Prostate gland (tissue), 2 donors: Measurements from ENCODE around the gene ST6GALNAC4. TPM values are rescaled to one million over a fixed set of nuclear protein-coding genes. Genes with fewer than 3 reads are reported as not detected.

Experiments used
- DNase-seq: peaks from one replicate; pipeline ENCODE4 v3.0.0-alpha.2; 2019; ENCODE audit warnings: low spot score
- H3K27ac ChIP-seq, 2 donors: fragments of 200-600 bp; sonication (generic); 2 replicates each; pipeline ENCODE4 v1.5.1; 2017 to 2019
- H3K27me3 ChIP-seq: fragments of 200-600 bp; sonication (generic); replicated peaks from 2 replicates; pipeline ENCODE4 v1.5.1; 2019; ENCODE audit not compliant: insufficient read depth
- H3K36me3 ChIP-seq, 2 donors: fragments of 200-600 bp; sonication (generic); 1 replicate in 1 of 2; 2 replicates in 1 of 2; pipeline versions ENCODE4 v1.5.1 to v1.8.1; 2017 to 2019
- H3K4me1 ChIP-seq: fragments of 200-600 bp; sonication (generic); replicated peaks from 2 replicates; pipeline ENCODE4 v1.5.1; 2019
- H3K4me3 ChIP-seq, 2 donors: fragments of 200-600 bp; sonication (generic); 2 replicates each; pipeline ENCODE4 v1.5.1; 2017 to 2019
- H3K9me3 ChIP-seq: fragments of 200-600 bp; sonication (generic); 2 replicates; pipeline ENCODE4 v1.5.1; 2017
- CTCF ChIP-seq, 4 experiments: fragments of 200-600 bp in 2 of 4; fragments of 450-650 bp in 2 of 4; sonication (generic) in 2 of 4; IDR thresholded peaks; 1 replicate in 3 of 4; 2 replicates in 1 of 4; pipeline ENCODE4 v1.5.1; 2016 to 2019; ENCODE audit warnings: antibody characterized with exemption in 4 of 4, mild to moderate bottlenecking in 2 of 4, moderate library complexity in 2 of 4
- POLR2A ChIP-seq: fragments of 450-650 bp; IDR thresholded peaks from one replicate; pipeline ENCODE4 v1.6.1; 2016; ENCODE audit warnings: antibody characterized with exemption, mild to moderate bottlenecking
- POLR2AphosphoS5 ChIP-seq: sonication (generic); formaldehyde crosslinking; IDR thresholded peaks from one replicate; pipeline ENCODE4 v1.6.1; 2017; ENCODE audit warnings: antibody characterized with exemption
- WGBS: methylation state at CpG from one replicate; pipeline ENCODE4 v1.1.5; 2018; 5-methylcytosine and 5-hydroxymethylcytosine counted together
- intact Hi-C: fragments of 100-400 bp; cut with DNase I; formaldehyde crosslinking; loops from one replicate; pipeline ENCODE4 v1.14.2; 2022
- total RNA-seq, 2 donors: library from RNA; depleted of rRNA; stranded (reverse); fragments of >200 nt; gene quantifications; one replicate each; pipeline ENCODE4 v1.1.0, GENCODE V29; 2016

Gene ST6GALNAC4
- total RNA-seq, 2 donors from 2014 or later: 21.8 to 47.0 TPM

DNA sequence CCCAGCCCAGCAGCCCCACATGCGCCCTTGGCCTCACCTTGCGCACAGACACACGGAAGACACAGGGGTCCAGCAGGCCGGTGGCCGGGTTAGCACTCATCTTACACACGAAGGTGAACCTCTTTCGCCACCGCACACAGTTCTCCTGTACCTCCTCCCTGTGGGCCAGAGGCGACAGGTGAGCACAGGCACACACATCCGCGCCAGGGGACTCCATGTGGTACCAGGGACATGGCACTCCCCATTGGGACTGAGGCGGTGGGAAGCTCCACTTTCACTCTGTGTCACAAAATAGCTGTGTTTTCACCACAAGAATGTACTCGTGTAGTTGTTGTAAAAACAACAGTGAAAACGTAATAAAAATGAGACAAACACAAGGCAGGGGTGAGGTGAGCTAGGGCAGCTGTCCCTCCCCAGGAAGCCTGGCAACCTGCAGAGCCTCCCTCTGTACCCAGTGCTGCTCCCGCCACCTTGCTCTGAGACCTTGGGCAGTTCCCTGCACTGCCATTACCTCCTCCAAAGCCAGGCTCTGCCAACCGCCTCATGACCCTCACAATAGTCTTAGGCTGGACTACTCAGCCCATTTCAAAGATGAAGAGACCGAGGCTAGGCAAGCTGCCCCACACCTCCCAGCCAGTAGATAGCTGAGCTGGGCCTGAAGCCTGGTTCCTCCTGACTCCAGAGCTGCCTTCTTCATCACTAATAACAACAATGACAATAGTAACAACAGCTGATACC lies 37.1 kb upstream of the ST6GALNAC4 start:
- no peaks in the 10 kb centered on the region for H3K9me3 ChIP-seq
- 74% methylated on average over 17 of the region's 17 CpGs for WGBS
- no peak overlapping the region for H3K4me3 ChIP-seq
- H3K4me1 ChIP-seq: peaks cover 16% of the 10 kb centered on the region
- no peaks in the 10 kb centered on the region for H3K36me3 ChIP-seq
- DNase-seq: no peak
- no peaks in the 10 kb centered on the region for H3K27me3 ChIP-seq
- peak overlapping the region; percentile 76 for H3K27ac ChIP-seq
- intact Hi-C loops: no loop called here
- TF ChIP-seq POLR2AphosphoS5 (no peak), CTCF (IDR thresholded peaks at IDR 0.05) (no peak), POLR2A (no peak)

- H3K36me3 ChIP-seq: no peaks in the 10 kb centered on the region
- TF ChIP-seq POLR2A (no peak), POLR2AphosphoS5 (no peak)
- intact Hi-C loops: no loop called here
- no peak overlapping the region for H3K27ac ChIP-seq
- H3K4me3 ChIP-seq: no peak overlapping the region
- no peaks in the 10 kb centered on the region for H3K9me3 ChIP-seq
- no peak for DNase-seq
- no peaks in the 10 kb centered on the region for H3K27me3 ChIP-seq
- WGBS: 88% methylated on average over 1 of the region's 1 CpG
- H3K4me1 ChIP-seq: peaks cover 16% of the 10 kb centered on the region
Observed at GRCh38 chr9:127953154-127953553, 36.3 kb upstream of the ST6GALNAC4 start.

GRCh38 chr9:127950513-127951289 lies 33.9 kb upstream of the ST6GALNAC4 start:
- H3K4me1 ChIP-seq: peaks cover 12% of the 10 kb centered on the region
- no peak for DNase-seq
- no peak for TF ChIP-seq CTCF (IDR thresholded peaks at IDR 0.05)
- no peak for TF ChIP-seq POLR2A
- peak; percentile 52 for TF ChIP-seq POLR2AphosphoS5
- no peak overlapping the region for H3K27ac ChIP-seq
- H3K9me3 ChIP-seq: no peaks in the 10 kb centered on the region
- intact Hi-C loops: no loop called here
- H3K27me3 ChIP-seq: no peaks in the 10 kb centered on the region
- WGBS: 46% methylated on average over 21 of the region's 21 CpGs
- H3K4me3 ChIP-seq: no peak overlapping the region
- H3K36me3 ChIP-seq: peaks cover 0 to under 1% of the 10 kb centered on the region in 2 donors

GRCh38 chr9:127949827-127950512 lies 33.1 kb upstream of the ST6GALNAC4 start:
- no peak overlapping the region for H3K4me3 ChIP-seq
- H3K9me3 ChIP-seq: no peaks in the 10 kb centered on the region
- peaks cover 0 to 8% of the 10 kb centered on the region in 2 donors for H3K36me3 ChIP-seq
- no peak overlapping the region for H3K27ac ChIP-seq
- intact Hi-C loops: no loop called here
- H3K4me1 ChIP-seq: peaks cover 4% of the 10 kb centered on the region
- 61% methylated on average over 17 of the region's 17 CpGs for WGBS
- no peak for DNase-seq
- H3K27me3 ChIP-seq: no peaks in the 10 kb centered on the region
- TF ChIP-seq POLR2A (no peak), POLR2AphosphoS5 (no peak), CTCF (IDR thresholded peaks at IDR 0.05) (no peak)
